GM12874 (cell line): ENCODE data around the gene C14orf93.

Source experiments
- CTCF ChIP-seq: IDR thresholded peaks from 2 replicates; pipeline ENCODE4 v1.5.1; 2011; ENCODE audit warnings: low read depth, mild to moderate bottlenecking, control low read depth, low read length, moderate library complexity; ENCODE audit not compliant: insufficient read depth

The C14orf93 gene

GRCh38 chr14:23033251-23033727 lies 23.3 kb upstream of the C14orf93 start:
- TF ChIP-seq CTCF, result no peak

- TF ChIP-seq CTCF, result no peak
Measured at GRCh38 chr14:23030936-23031335, 21.0 kb upstream of the C14orf93 start.

GRCh38 chr14:23028799-23029198 lies 18.9 kb upstream of the C14orf93 start:
- TF ChIP-seq CTCF, result no peak

GRCh38 chr14:23025151-23025814 lies 15.3 kb upstream of the C14orf93 start:
- TF ChIP-seq CTCF, result no peak

GRCh38 chr14:23024612-23025075 lies 14.7 kb upstream of the C14orf93 start:
- TF ChIP-seq CTCF, result no peak

- TF ChIP-seq CTCF, result no peak
Measured at GRCh38 chr14:23023795-23024152, 13.8 kb upstream of the C14orf93 start.

- TF ChIP-seq CTCF, result no peak
Measured at GRCh38 chr14:23023022-23023794, 13.3 kb upstream of the C14orf93 start.
